HepG2 (cell line): ENCODE data around the gene C12orf60. TPM values are rescaled to one million over a fixed set of nuclear protein-coding genes. Genes with fewer than 3 reads are reported as not detected.
A peak's percentile ranks its signal among the peaks of the same experiment; 100 is the strongest.

Source experiments
- ELK4 ChIP-seq: sonication (generic); formaldehyde crosslinking; IDR thresholded peaks from 2 replicates; pipeline ENCODE4 v1.9.0; 2021; ENCODE audit warnings: missing genetic modification reagents, borderline replicate concordance
- FOXA3 ChIP-seq: IDR thresholded peaks from 2 replicates; pipeline ENCODE4 v1.6.1; 2016; ENCODE audit warnings: missing genetic modification reagents, missing compliant biosample characterization
- GABPB1 ChIP-seq: IDR thresholded peaks from 2 replicates; pipeline ENCODE4 v1.6.1; 2016; ENCODE audit warnings: mild to moderate bottlenecking, missing genetic modification reagents, moderate library complexity, missing compliant biosample characterization
- GLMP ChIP-seq: sonication (generic); formaldehyde crosslinking; IDR thresholded peaks from 2 replicates; pipeline ENCODE4 v1.9.0; 2021; ENCODE audit warnings: missing genetic modification reagents, mild to moderate bottlenecking, borderline replicate concordance
- GTF2F1 ChIP-seq: fragments of 150-350 bp; IDR thresholded peaks from 2 replicates; pipeline ENCODE4 v1.6.1; 2014; ENCODE audit warnings: low read length
- HNRNPH1 ChIP-seq: fragments of 200-400 bp; formaldehyde crosslinking; optimal IDR thresholded peaks from 2 replicates; pipeline ENCODE3; 2017; ENCODE audit warnings: mild to moderate bottlenecking, low read depth, low read length
- JUNB ChIP-seq: sonication (generic); formaldehyde crosslinking; IDR thresholded peaks from 2 replicates; pipeline ENCODE4 v1.8.0; 2022; ENCODE audit warnings: missing genetic modification reagents, mild to moderate bottlenecking, borderline replicate concordance
- KLF11 ChIP-seq: IDR thresholded peaks from 2 replicates; pipeline ENCODE4 v1.6.1; 2016; ENCODE audit warnings: missing compliant biosample characterization
- KLF13 ChIP-seq: sonication (generic); formaldehyde crosslinking; IDR thresholded peaks from 2 replicates; pipeline ENCODE4 v1.4.0; 2020; ENCODE audit warnings: mild to moderate bottlenecking, missing genetic modification reagents
- KLF9 ChIP-seq: IDR thresholded peaks from 2 replicates; pipeline ENCODE4 v1.6.1; 2016; ENCODE audit warnings: low read depth
- MED13 ChIP-seq: sonication (generic); formaldehyde crosslinking; IDR thresholded peaks from 2 replicates; pipeline ENCODE4 v1.5.0; 2020; ENCODE audit warnings: missing genetic modification reagents
- MYC ChIP-seq: sonication (generic); formaldehyde crosslinking; IDR thresholded peaks from 2 replicates; pipeline ENCODE4 v1.9.0; 2021; ENCODE audit warnings: missing genetic modification reagents, borderline replicate concordance
- NFYC ChIP-seq: IDR thresholded peaks from 2 replicates; pipeline ENCODE4 v1.6.1; 2016; ENCODE audit warnings: missing genetic modification reagents, missing compliant biosample characterization
- PPARG ChIP-seq: conservative IDR thresholded peaks from 2 replicates; pipeline ENCODE4 v1.6.1; 2016; ENCODE audit warnings: missing biosample characterization, missing genetic modification reagents
- PRPF4 ChIP-seq: fragments of 200-400 bp; formaldehyde crosslinking; IDR thresholded peaks from 2 replicates; pipeline ENCODE4 v1.6.1; 2016; ENCODE audit warnings: low read length, low read depth; ENCODE audit not compliant: poor library complexity, severe bottlenecking
- RAD51 ChIP-seq: fragments of 450-650 bp; IDR thresholded peaks from 2 replicates; pipeline ENCODE4 v1.6.1; 2016; ENCODE audit warnings: borderline replicate concordance
- RCOR2 ChIP-seq: IDR thresholded peaks from 2 replicates; pipeline ENCODE4 v1.6.1; 2016; ENCODE audit warnings: missing biosample characterization, missing genetic modification reagents
- RFXANK ChIP-seq: IDR thresholded peaks from 2 replicates; pipeline ENCODE4 v1.6.1; 2016
- SP140L ChIP-seq: sonication (generic); formaldehyde crosslinking; IDR thresholded peaks from 2 replicates; pipeline ENCODE4 v1.4.0; 2020; ENCODE audit warnings: missing genetic modification reagents, borderline replicate concordance
- SSRP1 ChIP-seq: IDR thresholded peaks from 2 replicates; pipeline ENCODE4 v1.6.1; 2016; ENCODE audit warnings: control low read depth
- ZNF101 ChIP-seq: sonication (generic); formaldehyde crosslinking; IDR thresholded peaks from 2 replicates; pipeline ENCODE4 v1.4.0; 2020; ENCODE audit warnings: mild to moderate bottlenecking, low read depth, missing genetic modification reagents, borderline replicate concordance
- ZNF232 ChIP-seq: sonication (generic); formaldehyde crosslinking; IDR thresholded peaks from 2 replicates; pipeline ENCODE4 v1.4.0; 2020; ENCODE audit warnings: missing genetic modification reagents, borderline replicate concordance
- ZNF326 ChIP-seq: sonication (generic); formaldehyde crosslinking; IDR thresholded peaks from 2 replicates; pipeline ENCODE4 v1.4.0; 2020; ENCODE audit warnings: missing genetic modification reagents, borderline replicate concordance
- ZNF468 ChIP-seq: sonication (generic); formaldehyde crosslinking; IDR thresholded peaks from 2 replicates; pipeline ENCODE4 v1.8.0; 2022; ENCODE audit warnings: mild to moderate bottlenecking, moderate library complexity, missing genetic modification reagents
- ZNF546 ChIP-seq: sonication (generic); formaldehyde crosslinking; conservative IDR thresholded peaks from 2 replicates; pipeline ENCODE4 v1.8.1; 2023; ENCODE audit warnings: mild to moderate bottlenecking, missing genetic modification reagents
- ZSCAN31 ChIP-seq: sonication (generic); formaldehyde crosslinking; IDR thresholded peaks from 2 replicates; pipeline ENCODE4 v1.5.0; 2020; ENCODE audit warnings: low read depth, mild to moderate bottlenecking, missing genetic modification reagents
- polyA plus RNA-seq, 8 experiments: library from polyadenylated mRNA; depleted of rRNA in 3 of 8; stranded (reverse) in 7 of 8; unstranded in 1 of 8; fragments of >200 nt; fragmentation: Illumina TruSeq in 4 of 8; extraction: Trizol in 4 of 8; gene quantifications; 2 replicates each; pipeline versions ENCODE4 v1.2.1 to v1.2.3, GENCODE V29; 2011 to 2016; ENCODE audit warnings: low read depth in 4 of 8, missing spikeins in 1 of 8, mixed read lengths in 1 of 8; ENCODE audit not compliant: insufficient read depth in 1 of 8
- total RNA-seq, 5 experiments: library from RNA; depleted of rRNA; stranded (reverse); fragments of >200 nt; fragmentation: Illumina TruSeq; extraction: Trizol; gene quantifications; 2 replicates each; pipeline ENCODE4 v1.2.3, GENCODE V29; 2016; ENCODE audit warnings: low read depth in 1 of 5
- TF ChIP-seq, protein P1 (sequence below): sonication (generic); formaldehyde crosslinking; IDR thresholded peaks from 2 replicates; pipeline ENCODE4 v1.5.1; 2020; ENCODE audit warnings: mild to moderate bottlenecking, missing genetic modification reagents, borderline replicate concordance
- TF ChIP-seq, protein P2 (sequence below): IDR thresholded peaks from 2 replicates; pipeline ENCODE4 v1.6.1; 2016; ENCODE audit warnings: missing compliant biosample characterization, missing genetic modification reagents, borderline replicate concordance

C12orf60 gene
- total and polyA plus RNA-seq, 2 of the 13 experiments (the other 11 are each of a cell fraction or from before 2014, with no cell fraction given), result 0.55 to 1.4 TPM

- no peak for TF ChIP-seq JUNB (CRISPR knock-in tag)
- no peak for TF ChIP-seq MYC (CRISPR knock-in tag)
- TF ChIP-seq FOXA3 (CRISPR knock-in tag), result no peak
- TF ChIP-seq ZNF232 (CRISPR knock-in tag), result no peak
- no peak for TF ChIP-seq MED13 (CRISPR knock-in tag)
- no peak for TF ChIP-seq ELK4 (CRISPR knock-in tag)
- TF ChIP-seq PPARG, result no peak
- no peak for TF ChIP-seq KLF13 (CRISPR knock-in tag)
- TF ChIP-seq ZNF468 (CRISPR knock-in tag), result no peak
- TF ChIP-seq ZNF546, result no peak
- no peak for TF ChIP-seq KLF11 (CRISPR knock-in tag)
- TF ChIP-seq SSRP1 (CRISPR knock-in tag), result no peak
- peak; percentile 97 for TF ChIP-seq NFYC
- no peak for TF ChIP-seq HNRNPH1
- TF ChIP-seq, protein P1, sequence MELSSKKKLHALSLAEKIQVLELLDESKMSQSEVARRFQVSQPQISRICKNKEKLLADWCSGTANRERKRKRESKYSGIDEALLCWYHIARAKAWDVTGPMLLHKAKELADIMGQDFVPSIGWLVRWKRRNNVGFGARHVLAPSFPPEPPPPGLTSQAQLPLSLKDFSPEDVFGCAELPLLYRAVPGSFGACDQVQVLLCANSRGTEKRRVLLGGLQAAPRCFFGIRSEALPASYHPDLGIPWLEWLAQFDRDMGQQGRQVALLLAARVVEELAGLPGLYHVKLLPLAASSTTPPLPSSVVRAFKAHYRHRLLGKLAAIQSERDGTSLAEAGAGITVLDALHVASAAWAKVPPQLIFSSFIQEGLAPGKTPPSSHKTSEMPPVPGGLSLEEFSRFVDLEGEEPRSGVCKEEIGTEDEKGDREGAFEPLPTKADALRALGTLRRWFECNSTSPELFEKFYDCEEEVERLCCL (CRISPR knock-in tag), result no peak
- no peak for TF ChIP-seq GLMP (CRISPR knock-in tag)
- TF ChIP-seq RCOR2, result no peak
- no peak for TF ChIP-seq KLF9 (CRISPR knock-in tag)
- no peak for TF ChIP-seq ZNF101
- TF ChIP-seq, protein P2, sequence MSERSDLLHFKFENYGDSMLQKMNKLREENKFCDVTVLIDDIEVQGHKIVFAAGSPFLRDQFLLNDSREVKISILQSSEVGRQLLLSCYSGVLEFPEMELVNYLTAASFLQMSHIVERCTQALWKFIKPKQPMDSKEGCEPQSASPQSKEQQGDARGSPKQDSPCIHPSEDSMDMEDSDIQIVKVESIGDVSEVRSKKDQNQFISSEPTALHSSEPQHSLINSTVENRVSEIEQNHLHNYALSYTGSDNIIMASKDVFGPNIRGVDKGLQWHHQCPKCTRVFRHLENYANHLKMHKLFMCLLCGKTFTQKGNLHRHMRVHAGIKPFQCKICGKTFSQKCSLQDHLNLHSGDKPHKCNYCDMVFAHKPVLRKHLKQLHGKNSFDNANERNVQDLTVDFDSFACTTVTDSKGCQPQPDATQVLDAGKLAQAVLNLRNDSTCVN, result peak; percentile 28; the same call in 1 of the 2 replicates
- no peak for TF ChIP-seq RFXANK (CRISPR knock-in tag)
- no peak for TF ChIP-seq GTF2F1
- peak; percentile 45 for TF ChIP-seq GABPB1 (CRISPR knock-in tag)
- TF ChIP-seq RAD51, result no peak
- peak; percentile 35; the same call in 1 of the 2 replicates for TF ChIP-seq ZSCAN31 (CRISPR knock-in tag)
- no peak for TF ChIP-seq SP140L (CRISPR knock-in tag)
- no peak for TF ChIP-seq PRPF4
- TF ChIP-seq ZNF326 (CRISPR knock-in tag), result no peak
Measured at GRCh38 chr12:14774074-14774905, 29.2 kb upstream of the C12orf60 start (continued).
